Activated T-helper 17 cell treated with anti-CD3 and anti-CD28 coated beads, Interleukin-2, amount 50 U/mL, for 72 hours (primary cell): ENCODE results near the gene REM2. TPM values are rescaled to one million over a fixed set of nuclear protein-coding genes. Genes with fewer than 3 reads are reported as not detected.

Source experiments
- ATAC-seq: fragments of 150-1000 bp; cut with Tn5 transposase; replicated peaks from 2 replicates; pipeline ENCODE4 v1.10.0; 2021; ENCODE audit warnings: mild to moderate bottlenecking, moderate library complexity
- H3K27ac Mint-ChIP-seq: one replicate; pipeline ENCODE4 v1.8.0; 2022; ENCODE audit warnings: mixed read lengths
- H3K27me3 Mint-ChIP-seq: one replicate; pipeline ENCODE4 v1.8.0; 2022; ENCODE audit warnings: mixed read lengths
- H3K36me3 Mint-ChIP-seq: one replicate; pipeline ENCODE4 v1.8.0; 2022; ENCODE audit warnings: low read depth, mild to moderate bottlenecking, mixed read lengths
- H3K4me1 Mint-ChIP-seq: one replicate; pipeline ENCODE4 v1.8.0; 2022; ENCODE audit warnings: mixed read lengths
- H3K4me3 Mint-ChIP-seq: one replicate; pipeline ENCODE4 v1.8.0; 2022; ENCODE audit warnings: mild to moderate bottlenecking, mixed read lengths
- H3K9me3 Mint-ChIP-seq: one replicate; pipeline ENCODE4 v1.8.0; 2022; ENCODE audit warnings: mixed read lengths
- total RNA-seq, 2 donors: library from RNA; stranded (reverse); gene quantifications; one replicate each; pipeline ENCODE4 v1.2.3, GENCODE V29; 2022

The REM2 gene
- total RNA-seq, 2 donors from 2014 or later, result 0.56 to 1.3 TPM

DNA sequence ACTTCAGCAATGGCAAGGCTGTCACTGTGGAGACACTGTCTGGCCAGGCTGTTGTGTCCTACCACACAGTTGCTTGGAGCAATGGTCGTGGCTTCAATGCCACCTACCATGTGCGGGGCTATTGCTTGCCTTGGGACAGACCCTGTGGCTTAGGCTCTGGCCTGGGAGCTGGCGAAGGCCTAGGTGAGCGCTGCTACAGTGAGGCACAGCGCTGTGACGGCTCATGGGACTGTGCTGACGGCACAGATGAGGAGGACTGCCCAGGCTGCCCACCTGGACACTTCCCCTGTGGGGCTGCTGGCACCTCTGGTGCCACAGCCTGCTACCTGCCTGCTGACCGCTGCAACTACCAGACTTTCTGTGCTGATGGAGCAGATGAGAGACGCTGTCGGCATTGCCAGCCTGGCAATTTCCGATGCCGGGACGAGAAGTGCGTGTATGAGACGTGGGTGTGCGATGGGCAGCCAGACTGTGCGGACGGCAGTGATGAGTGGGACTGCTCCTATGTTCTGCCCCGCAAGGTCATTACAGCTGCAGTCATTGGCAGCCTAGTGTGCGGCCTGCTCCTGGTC is 7.2 kb upstream of the REM2 start:
- peaks cover 73% of the 10 kb centered on the region for H3K36me3 Mint-ChIP-seq
- H3K27ac Mint-ChIP-seq, result peak overlapping the region; percentile 38
- H3K4me3 Mint-ChIP-seq, result no peak overlapping the region
- H3K4me1 Mint-ChIP-seq, result peaks cover 18% of the 10 kb centered on the region
- H3K9me3 Mint-ChIP-seq, result no peaks in the 10 kb centered on the region
- no peaks in the 10 kb centered on the region for H3K27me3 Mint-ChIP-seq
- no peak for ATAC-seq

DNA sequence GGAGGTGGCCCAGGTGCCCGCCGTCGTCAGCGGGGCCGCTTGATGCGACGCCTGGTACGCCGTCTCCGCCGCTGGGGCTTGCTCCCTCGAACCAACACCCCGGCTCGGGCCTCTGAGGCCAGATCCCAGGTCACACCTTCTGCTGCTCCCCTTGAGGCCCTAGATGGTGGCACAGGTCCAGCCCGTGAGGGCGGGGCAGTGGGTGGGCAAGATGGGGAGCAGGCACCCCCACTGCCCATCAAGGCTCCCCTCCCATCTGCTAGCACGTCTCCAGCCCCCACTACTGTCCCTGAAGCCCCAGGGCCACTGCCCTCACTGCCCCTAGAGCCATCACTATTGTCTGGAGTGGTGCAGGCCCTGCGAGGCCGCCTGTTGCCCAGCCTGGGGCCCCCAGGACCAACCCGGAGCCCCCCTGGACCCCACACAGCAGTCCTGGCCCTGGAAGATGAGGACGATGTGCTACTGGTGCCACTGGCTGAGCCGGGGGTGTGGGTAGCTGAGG is 6.0 kb upstream of the REM2 start:
- H3K27ac Mint-ChIP-seq, result no peak overlapping the region
- peaks cover 23% of the 10 kb centered on the region for H3K4me1 Mint-ChIP-seq
- H3K4me3 Mint-ChIP-seq, result no peak overlapping the region
- H3K36me3 Mint-ChIP-seq, result peaks cover 73% of the 10 kb centered on the region
- no peak for ATAC-seq
- no peaks in the 10 kb centered on the region for H3K27me3 Mint-ChIP-seq
- H3K9me3 Mint-ChIP-seq, result no peaks in the 10 kb centered on the region

DNA sequence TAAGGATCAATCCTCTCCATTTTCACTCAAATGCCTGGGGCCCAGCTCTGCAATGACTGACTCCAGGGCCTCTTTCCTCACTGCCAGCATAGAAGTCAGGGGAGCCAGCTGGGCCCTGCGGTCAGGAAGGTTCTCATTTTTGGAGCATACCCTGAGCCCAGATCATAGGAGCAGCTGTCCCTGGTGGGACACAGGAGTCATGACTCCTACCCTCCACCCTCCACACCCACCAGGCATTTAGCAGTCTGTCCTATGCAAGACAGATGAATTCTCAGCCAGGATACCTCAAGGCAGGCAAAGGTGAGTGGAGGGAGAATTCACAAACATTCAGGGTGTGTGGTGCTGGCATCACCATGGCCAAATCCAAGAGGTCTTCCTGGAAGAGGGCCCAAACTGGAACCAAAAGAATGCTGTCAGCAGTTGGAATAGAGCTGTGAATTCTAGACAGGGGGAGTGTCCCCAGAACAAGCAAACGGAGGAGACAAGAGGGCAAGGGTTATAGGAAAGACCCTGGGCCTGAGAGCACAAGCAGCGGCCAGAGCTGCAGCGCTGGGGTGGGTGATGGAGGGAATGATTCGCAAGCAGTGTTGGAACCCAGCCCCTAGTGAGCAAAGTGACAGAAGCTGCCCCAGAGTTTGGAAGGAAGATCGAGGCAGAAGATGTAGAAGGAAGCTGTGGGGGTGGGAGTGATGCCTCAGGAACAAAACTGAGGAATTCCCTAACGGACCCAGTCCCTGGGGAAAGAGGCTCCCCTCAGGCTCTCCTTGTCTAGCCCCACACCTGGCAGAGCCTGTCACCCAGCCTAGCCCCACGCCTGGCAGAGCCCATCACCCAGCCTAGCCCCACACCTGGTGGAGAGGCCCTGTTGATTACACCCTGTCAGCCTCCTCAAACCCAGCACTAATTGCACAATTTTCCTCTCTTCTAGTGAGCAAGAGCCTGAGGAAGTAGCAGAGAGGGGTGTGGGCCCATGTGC is 4.5 kb upstream of the REM2 start:
- no peaks in the 10 kb centered on the region for H3K27me3 Mint-ChIP-seq
- ATAC-seq, result no peak
- H3K4me1 Mint-ChIP-seq, result peaks cover 22% of the 10 kb centered on the region
- no peak overlapping the region for H3K4me3 Mint-ChIP-seq
- H3K9me3 Mint-ChIP-seq, result no peaks in the 10 kb centered on the region
- peak overlapping the region; percentile 74 for H3K27ac Mint-ChIP-seq
- H3K36me3 Mint-ChIP-seq, result peaks cover 59% of the 10 kb centered on the region

DNA sequence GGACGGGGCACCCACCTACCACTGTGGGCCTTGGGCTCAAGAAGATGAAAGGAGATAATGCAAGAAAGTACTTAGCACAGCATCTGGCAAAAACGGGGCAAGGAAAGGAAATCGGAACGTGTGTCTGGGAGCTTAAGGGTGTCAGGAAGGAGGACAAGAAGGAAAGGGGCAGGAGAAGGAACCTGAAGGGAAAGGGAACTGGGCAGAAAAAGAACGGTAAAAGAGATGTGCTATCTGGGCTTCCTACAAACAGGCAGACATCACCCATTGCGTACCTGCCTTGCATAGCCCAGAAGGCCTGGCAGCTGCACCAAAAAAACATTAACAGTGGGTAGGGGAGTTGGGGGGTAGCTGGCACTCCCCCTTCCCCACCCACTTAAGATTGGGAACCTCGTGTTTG is 958 bp upstream of the REM2 start:
- Mint-ChIP-seq H3K4me3 (no peak overlapping the region), H3K36me3 (peaks cover 24% of the 10 kb centered on the region)
- no peak for ATAC-seq

DNA sequence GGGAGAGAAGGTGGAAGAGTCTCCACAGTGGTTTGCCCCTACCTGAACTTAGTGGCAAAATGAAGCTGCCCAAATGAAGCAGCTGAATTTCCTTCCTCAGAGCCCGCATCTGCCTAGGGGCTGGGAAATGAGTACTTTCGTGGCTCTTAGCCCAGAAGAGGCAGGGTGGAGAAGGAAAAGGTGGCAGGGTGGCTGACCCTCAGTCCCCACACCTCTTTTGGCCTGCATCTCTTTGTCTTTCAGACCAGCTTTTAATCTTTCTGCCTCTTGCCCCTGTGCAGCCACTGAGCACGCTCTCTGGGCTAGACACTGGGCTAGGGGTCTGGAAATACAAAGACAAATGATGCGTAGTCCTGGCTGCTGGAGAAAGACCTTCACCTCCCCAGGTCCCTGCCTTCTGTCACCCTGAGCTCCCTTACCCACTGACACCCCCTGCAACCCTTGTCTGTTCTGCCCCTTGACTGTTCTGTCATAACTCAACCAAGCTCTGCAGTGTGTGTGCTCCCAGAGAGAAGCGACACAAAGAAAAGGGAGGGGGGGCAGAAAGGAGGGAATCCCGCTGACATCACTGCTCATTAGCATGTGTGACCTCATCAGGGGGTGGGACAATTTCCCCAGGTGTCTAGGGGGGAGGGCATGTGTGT is 371 bp upstream of the REM2 start:
- ATAC-seq, result no peak
- Mint-ChIP-seq H3K4me3 (no peak overlapping the region), H3K36me3 (peaks cover 19% of the 10 kb centered on the region), H3K27ac (peak overlapping the region; percentile 49), H3K9me3 (no peaks in the 10 kb centered on the region), H3K27me3 (no peaks in the 10 kb centered on the region), H3K4me1 (peaks cover 30% of the 10 kb centered on the region)

More for the DNA sequence above, 958 bp upstream of the REM2 start:
- Mint-ChIP-seq H3K27me3 (no peaks in the 10 kb centered on the region), H3K27ac (peak overlapping the region; percentile 1), H3K9me3 (no peaks in the 10 kb centered on the region), H3K4me1 (peaks cover 30% of the 10 kb centered on the region)

DNA sequence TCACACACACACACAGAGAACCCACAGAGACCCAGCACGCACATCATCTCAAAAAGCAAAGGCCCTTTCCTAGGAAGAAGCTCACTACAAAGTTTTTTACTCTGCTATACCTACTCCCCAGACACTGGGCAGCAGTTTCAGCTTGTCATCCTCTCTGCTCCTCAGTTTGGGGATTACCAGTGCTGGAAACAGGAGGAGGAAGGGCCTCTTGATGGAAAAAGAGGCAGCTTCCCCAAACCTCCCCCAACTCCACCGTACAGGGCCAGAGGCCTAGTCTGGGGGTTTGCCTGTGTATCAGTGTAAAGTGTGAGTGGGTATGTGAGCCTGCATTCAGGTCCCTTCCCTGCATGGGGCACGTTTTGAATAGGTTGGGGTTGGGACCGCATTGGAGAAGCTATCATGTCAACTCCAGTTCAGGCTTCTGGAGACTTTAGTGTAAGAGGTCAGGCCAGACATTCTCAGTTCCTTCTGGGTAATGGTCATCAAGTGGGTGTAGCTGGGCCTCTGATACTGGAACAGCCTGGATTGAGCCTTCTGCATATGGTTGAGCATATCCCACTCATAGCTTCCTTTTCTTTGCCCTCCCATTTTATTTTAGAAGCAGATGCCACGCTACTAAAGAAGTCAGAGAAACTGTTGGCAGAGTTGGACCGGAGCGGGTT is 1.2 kb downstream of the REM2 start:
- Mint-ChIP-seq H3K36me3 (peaks cover 5% of the 10 kb centered on the region), H3K27ac (peak overlapping the region; percentile 16), H3K27me3 (no peaks in the 10 kb centered on the region), H3K9me3 (no peaks in the 10 kb centered on the region), H3K4me3 (no peak overlapping the region), H3K4me1 (peaks cover 29% of the 10 kb centered on the region)
- no peak for ATAC-seq

DNA sequence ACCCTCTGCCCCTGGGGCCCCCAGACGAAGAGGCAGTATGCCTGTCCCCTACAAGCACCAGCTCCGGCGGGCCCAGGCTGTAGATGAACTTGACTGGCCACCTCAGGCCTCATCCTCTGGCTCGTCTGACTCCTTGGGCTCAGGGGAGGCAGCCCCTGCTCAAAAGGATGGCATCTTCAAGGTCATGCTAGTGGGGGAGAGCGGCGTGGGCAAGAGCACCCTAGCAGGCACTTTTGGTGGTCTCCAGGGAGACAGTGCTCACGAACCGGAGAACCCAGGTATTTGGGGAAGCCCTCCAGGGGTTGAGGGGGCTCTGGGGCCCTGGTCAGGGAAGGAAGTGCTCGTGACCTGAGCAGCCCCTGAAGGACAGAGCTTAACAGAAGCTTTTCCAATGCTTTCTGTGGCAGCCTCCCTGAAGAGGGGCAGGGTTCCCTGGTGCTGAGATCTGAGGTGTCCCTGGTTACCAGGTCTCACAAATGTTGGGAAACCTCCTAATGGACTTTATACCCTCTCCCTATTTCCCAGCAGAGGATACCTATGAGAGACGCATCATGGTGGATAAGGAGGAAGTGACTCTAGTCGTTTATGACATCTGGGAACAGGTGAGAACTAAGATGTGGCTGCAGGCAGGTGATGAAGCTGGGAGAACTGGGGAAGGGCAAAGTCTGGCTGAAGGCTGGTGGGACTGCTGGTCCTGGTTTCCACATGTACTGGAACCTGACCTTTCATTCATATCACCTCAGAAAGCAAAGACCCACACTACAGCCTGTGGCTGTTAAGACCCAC is 1.9 kb downstream of the REM2 start:
- H3K27me3 Mint-ChIP-seq, result no peaks in the 10 kb centered on the region
- H3K4me3 Mint-ChIP-seq, result peak overlapping the region; percentile 92
- no peaks in the 10 kb centered on the region for H3K9me3 Mint-ChIP-seq
- ATAC-seq, result no peak
- peak overlapping the region; percentile 61 for H3K27ac Mint-ChIP-seq
- peaks cover 29% of the 10 kb centered on the region for H3K4me1 Mint-ChIP-seq
- H3K36me3 Mint-ChIP-seq, result no peaks in the 10 kb centered on the region

DNA sequence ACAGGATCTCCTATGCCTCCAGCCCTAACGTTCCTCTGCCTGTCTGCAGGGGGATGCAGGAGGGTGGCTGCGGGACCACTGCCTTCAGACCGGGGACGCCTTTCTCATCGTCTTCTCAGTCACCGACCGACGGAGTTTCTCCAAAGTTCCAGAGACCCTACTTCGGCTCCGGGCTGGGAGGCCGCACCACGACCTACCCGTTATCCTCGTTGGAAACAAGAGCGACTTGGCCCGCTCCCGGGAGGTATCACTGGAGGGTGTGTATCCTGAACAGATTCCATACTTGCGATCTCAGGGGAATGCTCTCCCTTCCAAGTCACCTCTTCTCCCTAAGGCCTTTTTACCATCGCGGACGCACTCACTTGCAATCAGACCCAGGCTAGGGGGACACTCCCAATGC is 3.0 kb downstream of the REM2 start:
- Mint-ChIP-seq H3K27ac (no peak overlapping the region), H3K27me3 (no peaks in the 10 kb centered on the region), H3K36me3 (no peaks in the 10 kb centered on the region), H3K9me3 (no peaks in the 10 kb centered on the region), H3K4me3 (peak overlapping the region; percentile 92), H3K4me1 (peaks cover 35% of the 10 kb centered on the region)
- no peak for ATAC-seq

DNA sequence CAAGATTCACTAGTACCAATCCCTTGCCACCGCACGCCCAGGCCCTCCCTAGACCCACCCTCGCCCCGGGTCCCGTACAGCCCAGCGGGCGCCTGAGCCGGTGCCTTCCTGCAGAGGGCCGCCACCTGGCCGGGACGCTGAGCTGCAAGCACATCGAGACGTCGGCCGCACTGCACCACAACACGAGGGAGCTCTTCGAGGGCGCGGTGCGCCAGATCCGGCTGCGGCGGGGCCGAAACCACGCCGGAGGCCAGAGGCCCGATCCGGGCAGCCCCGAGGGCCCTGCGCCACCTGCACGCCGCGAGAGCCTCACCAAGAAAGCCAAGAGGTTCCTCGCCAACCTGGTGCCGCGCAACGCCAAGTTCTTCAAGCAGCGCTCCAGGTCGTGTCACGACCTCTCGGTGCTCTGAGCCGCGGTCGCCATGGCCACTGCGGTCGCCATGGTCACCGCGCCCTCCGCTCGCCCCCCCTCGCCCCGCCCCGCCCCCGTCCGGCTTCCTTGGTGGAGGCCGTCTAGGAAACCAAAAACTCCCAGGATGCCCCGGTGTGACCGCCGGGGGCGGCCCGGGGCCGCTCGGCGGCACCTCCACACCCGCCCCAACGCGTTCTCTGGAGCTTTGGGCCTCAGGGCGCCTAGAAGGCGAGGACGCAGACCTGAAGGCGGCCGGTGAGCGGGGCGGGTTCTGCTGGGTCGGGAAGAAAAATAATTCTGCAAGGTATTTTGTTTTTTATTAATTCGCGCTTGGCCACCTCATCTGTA is 3.7 kb downstream of the REM2 start:
- no peaks in the 10 kb centered on the region for H3K9me3 Mint-ChIP-seq

DNA sequence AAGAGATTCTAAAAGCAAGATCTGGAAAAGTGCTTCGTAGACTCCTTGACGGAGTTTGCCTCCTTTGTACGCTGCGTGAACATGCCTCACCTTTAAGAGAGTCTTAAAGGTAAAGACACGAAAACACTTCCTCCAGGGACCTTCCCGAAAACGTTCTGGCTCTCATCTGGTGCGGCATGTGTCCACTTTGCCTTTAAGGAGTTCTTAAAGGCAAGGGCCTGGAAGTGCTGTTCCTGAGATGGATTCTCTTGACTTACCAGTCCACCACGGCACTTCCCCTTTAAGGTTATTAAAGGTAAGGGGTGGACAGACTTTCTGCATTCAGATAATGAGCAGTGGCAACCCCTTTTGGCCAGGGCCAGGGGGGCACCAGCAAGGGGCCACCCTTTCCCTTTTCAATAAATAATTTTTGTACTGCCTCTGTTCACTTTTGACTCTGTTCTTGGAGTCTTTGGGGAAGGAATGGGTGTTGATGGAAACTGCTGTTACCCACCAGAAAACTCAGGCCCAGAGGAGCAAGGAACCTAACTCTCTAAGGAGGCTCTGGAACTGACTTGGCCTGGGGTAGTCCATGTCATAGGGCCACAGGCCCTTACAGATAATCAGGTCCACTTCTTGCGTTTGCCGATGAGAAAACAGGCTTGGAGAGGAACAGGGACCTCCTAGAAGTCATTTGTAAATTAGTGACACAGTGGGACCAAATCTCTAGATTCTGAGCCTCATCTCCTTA is 4.4 kb downstream of the REM2 start:
- H3K4me1 Mint-ChIP-seq, result peaks cover 27% of the 10 kb centered on the region
- H3K4me3 Mint-ChIP-seq, result peak overlapping the region; percentile 92
- no peaks in the 10 kb centered on the region for H3K9me3 Mint-ChIP-seq
- H3K27ac Mint-ChIP-seq, result peak overlapping the region; percentile 93
- no peaks in the 10 kb centered on the region for H3K36me3 Mint-ChIP-seq
- no peaks in the 10 kb centered on the region for H3K27me3 Mint-ChIP-seq
- peak; percentile 27 for ATAC-seq

More for the DNA sequence above, 3.7 kb downstream of the REM2 start:
- ATAC-seq, result peak; percentile 79
- Mint-ChIP-seq H3K27me3 (no peaks in the 10 kb centered on the region), H3K4me3 (peak overlapping the region; percentile 92), H3K36me3 (no peaks in the 10 kb centered on the region), H3K4me1 (peaks cover 32% of the 10 kb centered on the region), H3K27ac (peak overlapping the region; percentile 93)

DNA sequence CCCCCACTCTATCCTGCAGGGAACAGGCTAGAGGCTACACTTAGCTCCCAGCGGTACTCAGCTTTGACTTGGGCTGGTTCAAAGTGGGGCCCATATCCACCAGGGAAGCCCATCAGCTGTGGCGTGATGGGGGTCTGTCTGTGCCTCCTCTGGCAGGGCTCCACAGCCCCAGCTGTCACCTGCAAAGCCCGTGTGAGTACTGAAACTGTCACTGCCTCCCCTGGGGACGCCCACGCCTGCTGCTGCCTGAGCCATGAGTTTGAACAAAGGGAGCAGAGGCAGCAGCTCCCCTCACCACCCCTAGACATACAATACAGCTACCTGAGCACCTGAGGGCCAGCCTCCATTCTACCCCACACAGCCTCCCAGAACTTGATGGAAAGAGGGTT is 5.0 kb downstream of the REM2 start:
- Mint-ChIP-seq H3K4me3 (peak overlapping the region; percentile 92), H3K36me3 (no peaks in the 10 kb centered on the region), H3K27me3 (no peaks in the 10 kb centered on the region), H3K27ac (peak overlapping the region; percentile 93), H3K4me1 (peaks cover 25% of the 10 kb centered on the region), H3K9me3 (no peaks in the 10 kb centered on the region)
- peak; percentile 10 for ATAC-seq

DNA sequence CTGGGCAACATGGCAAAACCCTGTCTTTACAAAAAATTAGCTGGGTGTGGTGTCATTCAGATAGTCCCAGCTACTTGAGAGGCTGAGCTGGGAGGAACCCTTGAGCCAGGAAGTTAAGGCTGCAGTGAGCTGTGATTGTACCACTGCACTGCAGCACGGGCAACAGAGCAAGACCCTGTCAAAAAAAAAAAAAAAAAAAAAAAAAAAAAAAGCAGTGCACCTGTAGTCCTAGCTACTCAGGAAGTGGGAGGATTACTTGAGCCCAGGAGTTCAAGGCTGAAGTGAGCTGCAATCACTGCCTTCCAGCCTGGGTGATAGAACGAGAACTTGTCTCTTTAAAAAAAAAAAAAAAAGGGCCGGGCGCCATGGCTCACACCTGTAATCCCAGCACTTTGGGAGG is 5.6 kb downstream of the REM2 start:
- H3K27me3 Mint-ChIP-seq, result no peaks in the 10 kb centered on the region
- H3K9me3 Mint-ChIP-seq, result no peaks in the 10 kb centered on the region
- H3K4me3 Mint-ChIP-seq, result peak overlapping the region; percentile 92
- no peaks in the 10 kb centered on the region for H3K36me3 Mint-ChIP-seq
- H3K4me1 Mint-ChIP-seq, result peaks cover 20% of the 10 kb centered on the region
- H3K27ac Mint-ChIP-seq, result no peak overlapping the region
- no peak for ATAC-seq
